H9 (cell line): ENCODE results near the gene PODXL2. TPM values are rescaled to one million over a fixed set of nuclear protein-coding genes. Genes with fewer than 3 reads are reported as not detected.

ENCODE experiments used
- DNase-seq: peaks from one replicate; pipeline ENCODE4 v3.0.0-alpha.2; 2017
- H2AFZ ChIP-seq: one replicate; pipeline ENCODE4 v1.6.1; 2013; ENCODE audit warnings: mild to moderate bottlenecking, low read length, control low read depth, moderate library complexity
- H2AK5ac ChIP-seq: 2 replicates; pipeline ENCODE4 v1.6.1; 2013; ENCODE audit warnings: low read length, control low read depth, mixed read lengths; ENCODE audit not compliant: insufficient read length
- H2BK120ac ChIP-seq: one replicate; pipeline ENCODE4 v1.6.1; 2013; ENCODE audit warnings: low read depth, mild to moderate bottlenecking, low read length, control low read depth, inconsistent platforms; ENCODE audit not compliant: poor library complexity, severe bottlenecking
- H2BK12ac ChIP-seq: 2 replicates; pipeline ENCODE4 v1.6.1; 2013; ENCODE audit warnings: low read length, control low read depth, mixed read lengths, low read depth; ENCODE audit not compliant: insufficient read length
- H2BK15ac ChIP-seq: 2 replicates; pipeline ENCODE4 v1.6.1; 2013; ENCODE audit warnings: low read depth, low read length, control low read depth
- H2BK20ac ChIP-seq: one replicate; pipeline ENCODE4 v1.6.1; 2013; ENCODE audit warnings: low read depth, mild to moderate bottlenecking, low read length, control low read depth, inconsistent platforms; ENCODE audit not compliant: poor library complexity, severe bottlenecking
- H2BK5ac ChIP-seq: 2 replicates; pipeline ENCODE4 v1.6.1; 2013; ENCODE audit warnings: low read length, control low read depth, mixed read lengths; ENCODE audit not compliant: insufficient read length
- H3K14ac ChIP-seq: 2 replicates; pipeline ENCODE4 v1.6.1; 2013; ENCODE audit warnings: low read length, control low read depth; ENCODE audit not compliant: insufficient read depth
- H3K18ac ChIP-seq: 2 replicates; pipeline ENCODE4 v1.6.1; 2013; ENCODE audit warnings: low read depth, mild to moderate bottlenecking, mixed read lengths, low read length, control low read depth; ENCODE audit not compliant: insufficient read length
- H3K23ac ChIP-seq: 2 replicates; pipeline ENCODE4 v1.6.1; 2013; ENCODE audit warnings: low read length, control low read depth, mixed read lengths, low read depth; ENCODE audit not compliant: insufficient read length
- H3K23me2 ChIP-seq: 2 replicates; pipeline ENCODE4 v1.6.1; 2013; ENCODE audit warnings: low read depth, mild to moderate bottlenecking, mixed read lengths, low read length, control low read depth; ENCODE audit not compliant: insufficient read length, poor library complexity, severe bottlenecking
- H3K27ac ChIP-seq: 2 replicates; pipeline ENCODE4 v1.5.1; 2013; ENCODE audit warnings: low read length, control low read depth, mixed read lengths, low read depth; ENCODE audit not compliant: insufficient read length
- H3K27me3 ChIP-seq: 2 replicates; pipeline ENCODE4 v1.6.1; 2013; ENCODE audit warnings: low read length, control low read depth, inconsistent platforms; ENCODE audit not compliant: insufficient read depth
- H3K4ac ChIP-seq: 2 replicates; pipeline ENCODE4 v1.6.1; 2013; ENCODE audit warnings: low read depth, mild to moderate bottlenecking, control low read depth, inconsistent platforms, low read length, moderate library complexity
- H3K4me1 ChIP-seq: 2 replicates; pipeline ENCODE4 v1.6.1; 2013; ENCODE audit warnings: low read length, control low read depth, inconsistent platforms; ENCODE audit not compliant: insufficient read depth
- H3K4me2 ChIP-seq: 2 replicates; pipeline ENCODE4 v1.6.1; 2013; ENCODE audit warnings: low read length, control low read depth, mixed read lengths; ENCODE audit not compliant: insufficient read length, insufficient read depth
- H3K56ac ChIP-seq: 2 replicates; pipeline ENCODE4 v1.6.1; 2013; ENCODE audit warnings: low read depth, mild to moderate bottlenecking, mixed read lengths, low read length, control low read depth; ENCODE audit not compliant: insufficient read length
- H3K79me1 ChIP-seq: 2 replicates; pipeline ENCODE4 v1.6.1; 2013; ENCODE audit warnings: low read depth, mild to moderate bottlenecking, moderate library complexity, low read length, control low read depth, inconsistent platforms; ENCODE audit not compliant: insufficient read depth, poor library complexity, severe bottlenecking
- H3K79me2 ChIP-seq: 2 replicates; pipeline ENCODE4 v1.6.1; 2013; ENCODE audit warnings: low read length, control low read depth, inconsistent platforms; ENCODE audit not compliant: insufficient read depth
- H3K9ac ChIP-seq: 2 replicates; pipeline ENCODE4 v1.6.1; 2013; ENCODE audit warnings: low read length, control low read depth, mixed read lengths; ENCODE audit not compliant: insufficient read length; ENCODE audit errors: extremely low read depth
- H3K9me3 ChIP-seq: one replicate; pipeline ENCODE4 v1.6.1; 2013; ENCODE audit warnings: low read depth, low read length, inconsistent platforms; ENCODE audit not compliant: control insufficient read depth
- H3T11ph ChIP-seq: one replicate; pipeline ENCODE4 v1.6.1; 2013; ENCODE audit warnings: mild to moderate bottlenecking, low read length, control low read depth, inconsistent platforms
- H4K20me1 ChIP-seq: one replicate; pipeline ENCODE4 v1.6.1; 2013; ENCODE audit not compliant: control insufficient read depth, insufficient read length, insufficient read depth
- H4K5ac ChIP-seq: 2 replicates; pipeline ENCODE4 v1.6.1; 2013; ENCODE audit warnings: low read depth, mild to moderate bottlenecking, mixed read lengths, low read length, control low read depth; ENCODE audit not compliant: insufficient read length
- H4K8ac ChIP-seq: replicated peaks from 2 replicates; pipeline ENCODE4 v1.6.1; 2013; ENCODE audit warnings: low read length, control low read depth, mixed read lengths, low read depth; ENCODE audit not compliant: insufficient read length
- H4K91ac ChIP-seq: 2 replicates; pipeline ENCODE4 v1.6.1; 2013; ENCODE audit warnings: low read depth, mild to moderate bottlenecking, moderate library complexity, mixed read lengths, low read length, control low read depth; ENCODE audit not compliant: insufficient read length
- H3K27ac Mint-ChIP-seq, 3 experiments: 2 replicates in 2 of 3; 3 replicates in 1 of 3; pipeline ENCODE4 v1.8.0; 2020 to 2021; ENCODE audit warnings: mixed read lengths in 3 of 3, mild to moderate bottlenecking in 1 of 3, moderate library complexity in 1 of 3
- H3K27me3 Mint-ChIP-seq: 2 replicates; pipeline ENCODE4 v1.8.0; 2021; ENCODE audit warnings: low read depth, mild to moderate bottlenecking, moderate library complexity, mixed read lengths
- H3K36me3 Mint-ChIP-seq, 3 experiments: 2 replicates in 2 of 3; 3 replicates in 1 of 3; pipeline ENCODE4 v1.8.0; 2020 to 2021; ENCODE audit warnings: low read depth in 3 of 3, mixed read lengths in 3 of 3; ENCODE audit not compliant: insufficient read depth in 1 of 3
- H3K4me1 Mint-ChIP-seq, 2 experiments: 2 replicates each; pipeline ENCODE4 v1.8.0; 2020; ENCODE audit warnings: mixed read lengths in 2 of 2
- H3K4me3 Mint-ChIP-seq, 2 experiments: 2 replicates in 1 of 2; 3 replicates in 1 of 2; pipeline ENCODE4 v1.8.0; 2020 to 2021; ENCODE audit warnings: mild to moderate bottlenecking in 2 of 2, mixed read lengths in 2 of 2, moderate library complexity in 1 of 2
- H3K9me3 Mint-ChIP-seq, 2 experiments: 2 replicates in 1 of 2; 3 replicates in 1 of 2; pipeline ENCODE4 v1.8.0; 2020; ENCODE audit warnings: mild to moderate bottlenecking in 2 of 2, mixed read lengths in 2 of 2, moderate library complexity in 1 of 2
- CTCF ChIP-seq: fragments of 200-600 bp; sonication (generic); conservative IDR thresholded peaks from 3 replicates; pipeline ENCODE4 v1.8.0; 2021; ENCODE audit warnings: antibody characterized with exemption, mild to moderate bottlenecking
- WGBS: extraction: QIAGEN DNeasy Blood & Tissue Kit; methylation state at CpG from one replicate; pipeline ENCODE4 v1.1.7; 2013; ENCODE audit warnings: missing lambda C conversion rate, low lambda C conversion rate, mixed read lengths; ENCODE audit not compliant: insufficient read length; ENCODE audit errors: extremely low coverage; 5-methylcytosine and 5-hydroxymethylcytosine counted together
- total RNA-seq: library from RNA; stranded (reverse); gene quantifications from 2 replicates; pipeline ENCODE4 v1.2.1, GENCODE V29; 2021

PODXL2 gene
- total RNA-seq, 1 experiment from 2014 or later, result 24.6 TPM

- no peak overlapping the region for H2AK5ac ChIP-seq
- no peak overlapping the region for H2AFZ ChIP-seq
- H3K79me1 ChIP-seq, result no peaks in the 10 kb centered on the region
- H4K5ac ChIP-seq, result no peak overlapping the region
- no peaks in the 10 kb centered on the region for H3K79me2 ChIP-seq
- no peak overlapping the region for H3K56ac ChIP-seq
- Mint-ChIP-seq H3K9me3 (no peaks in the 10 kb centered on the region), H3K4me1 (peaks cover 10 to 12% of the 10 kb centered on the region in 2 experiments), H3K36me3 (no peaks in the 10 kb centered on the region; a peak in 1 of 7 replicates), H3K27me3 (peaks cover 7% of the 10 kb centered on the region), H3K4me3 (no peak overlapping the region), H3K27ac (peak overlapping the region in 1 of 3 experiments; percentile 16; a peak in 1 of 7 replicates)
- peak; percentile 27 for DNase-seq
- no peak overlapping the region for H2BK20ac ChIP-seq
- WGBS, result no CpG with 5 or more reads among the region's 29 CpGs
- H3K18ac ChIP-seq, result no peak overlapping the region
- no peak overlapping the region for H3K23ac ChIP-seq
- H3K9ac ChIP-seq, result no peak overlapping the region
- H3K23me2 ChIP-seq, result peaks cover 10% of the 10 kb centered on the region
- H4K8ac ChIP-seq, result no peak overlapping the region
- no peaks in the 10 kb centered on the region for H3K9me3 ChIP-seq
- no peak overlapping the region for H3K14ac ChIP-seq
- no peak overlapping the region for H3T11ph ChIP-seq
- no peak overlapping the region for H4K91ac ChIP-seq
- no peak overlapping the region for H3K27ac ChIP-seq
- no peaks in the 10 kb centered on the region for H4K20me1 ChIP-seq
- no peak overlapping the region for H2BK15ac ChIP-seq
- H2BK5ac ChIP-seq, result no peak overlapping the region
- H2BK12ac ChIP-seq, result no peak overlapping the region
- no peak overlapping the region for H2BK120ac ChIP-seq
- H3K4me2 ChIP-seq, result no peak overlapping the region
- no peak for TF ChIP-seq CTCF
- no peaks in the 10 kb centered on the region for H3K4me1 ChIP-seq
- no peaks in the 10 kb centered on the region for H3K27me3 ChIP-seq
- H3K4ac ChIP-seq, result no peak overlapping the region
Measured at GRCh38 chr3:127675651-127676391, 46.8 kb downstream of the PODXL2 start.
